GM12865 (cell line): ENCODE results near the gene SFXN1.

Experiments used
- DNase-seq: peaks from one replicate; pipeline ENCODE4 v3.0.0; 2010; ENCODE audit warnings: low read depth
- H3K4me3 ChIP-seq: 2 replicates; pipeline ENCODE4 v1.5.1; 2011; ENCODE audit warnings: mild to moderate bottlenecking, low read depth, low read length, control low read depth
- CTCF ChIP-seq: IDR thresholded peaks from 2 replicates; pipeline ENCODE4 v1.5.1; 2011; ENCODE audit warnings: low read length, control low read depth, low read depth, inconsistent platforms; ENCODE audit not compliant: insufficient read depth; ENCODE audit errors: missing control alignments

Gene SFXN1

DNA sequence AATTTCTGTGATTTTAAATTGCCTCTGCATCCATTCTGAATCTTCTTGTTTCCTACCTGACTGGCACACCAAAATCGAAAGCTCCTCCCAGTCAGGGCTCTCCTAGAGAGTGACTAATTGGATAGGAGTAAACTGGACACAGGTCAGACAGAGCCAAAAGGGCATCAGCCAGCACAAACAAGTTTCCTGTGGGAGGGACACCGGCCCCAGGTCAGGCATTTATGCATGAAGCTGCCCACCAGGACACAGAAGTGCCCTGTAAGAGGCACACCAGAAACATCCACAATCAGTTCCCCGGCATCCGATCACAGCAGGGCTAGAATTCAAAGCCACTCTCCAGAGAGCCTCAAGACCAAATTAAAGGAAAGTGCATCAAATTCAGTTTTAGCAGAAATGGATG is 78.4 kb downstream of the SFXN1 start:
- no peak for DNase-seq
- no peak for TF ChIP-seq CTCF
- no peak overlapping the region for H3K4me3 ChIP-seq

DNA sequence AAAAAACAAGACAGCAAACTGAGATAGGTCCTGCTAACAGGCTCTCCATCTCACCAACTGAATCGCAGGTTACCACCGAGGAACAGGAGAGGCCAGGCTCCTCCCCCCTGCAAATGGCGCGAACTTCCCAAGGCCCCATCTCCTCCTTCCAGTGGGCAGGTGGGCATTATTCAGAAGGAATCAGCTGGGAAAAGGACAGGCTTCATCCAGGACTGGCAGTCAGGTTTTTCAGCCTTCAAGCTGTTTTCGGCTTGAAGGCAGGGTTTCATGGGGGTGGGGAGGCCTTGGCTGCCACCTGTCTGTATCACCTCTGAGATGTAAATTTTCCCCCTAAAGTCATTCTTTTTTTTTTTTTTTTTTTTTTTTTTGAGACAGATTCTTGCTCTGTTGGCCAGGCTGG is 79.4 kb downstream of the SFXN1 start:
- TF ChIP-seq CTCF = no peak
- no peak overlapping the region for H3K4me3 ChIP-seq
- DNase-seq = no peak

- no peak overlapping the region for H3K4me3 ChIP-seq
- TF ChIP-seq CTCF = no peak
- DNase-seq = no peak
Observed at GRCh38 chr5:175558801-175559480, 80.6 kb downstream of the SFXN1 start.

DNA sequence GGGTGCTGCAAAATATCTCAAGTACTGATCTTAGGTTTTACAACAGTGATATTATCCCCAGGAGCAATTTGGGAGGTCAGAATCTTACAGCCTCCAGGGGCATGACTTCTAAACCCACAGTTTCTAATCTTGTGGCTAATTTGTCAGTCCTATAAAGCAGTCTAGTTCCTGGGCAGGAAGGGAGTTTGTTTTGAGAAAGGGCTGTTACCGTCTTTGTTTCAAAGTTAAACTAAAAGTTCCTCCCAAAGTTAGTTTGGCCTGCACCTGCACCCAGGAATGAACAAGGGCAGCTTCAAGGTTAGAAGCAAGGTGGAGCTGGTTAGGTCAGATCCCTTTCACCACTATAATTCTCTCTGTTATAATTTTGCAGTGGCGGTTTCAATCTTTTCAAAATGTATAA is 81.7 kb downstream of the SFXN1 start:
- no peak for TF ChIP-seq CTCF
- no peak for DNase-seq
- H3K4me3 ChIP-seq = no peak overlapping the region

- no peak for DNase-seq
- TF ChIP-seq CTCF = no peak
Observed at GRCh38 chr5:175561085-175561484, 82.7 kb downstream of the SFXN1 start.

DNA sequence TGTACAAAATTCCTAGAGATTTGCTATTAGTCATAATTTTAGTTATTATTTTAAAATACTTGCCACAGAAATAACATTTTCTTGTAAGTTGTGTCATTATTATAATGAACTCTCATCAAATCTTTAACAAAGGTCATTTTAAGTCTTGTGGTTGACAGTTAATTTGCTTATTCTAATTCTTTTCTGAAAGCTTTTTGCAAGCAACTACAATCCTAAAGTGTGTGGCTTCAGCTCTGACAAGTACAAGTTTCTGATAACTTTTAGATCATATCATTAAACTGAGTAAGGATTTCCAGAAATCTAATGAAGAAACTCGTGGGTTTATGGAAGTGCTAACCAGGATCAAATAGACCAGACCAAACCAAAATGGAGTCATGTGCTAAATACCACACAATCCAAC is 86.4 kb downstream of the SFXN1 start:
- no peak for TF ChIP-seq CTCF
- no peak for DNase-seq
- no peak overlapping the region for H3K4me3 ChIP-seq

More at GRCh38 chr5:175561085-175561484, 82.7 kb downstream of the SFXN1 start:
- H3K4me3 ChIP-seq = no peak overlapping the region

DNA sequence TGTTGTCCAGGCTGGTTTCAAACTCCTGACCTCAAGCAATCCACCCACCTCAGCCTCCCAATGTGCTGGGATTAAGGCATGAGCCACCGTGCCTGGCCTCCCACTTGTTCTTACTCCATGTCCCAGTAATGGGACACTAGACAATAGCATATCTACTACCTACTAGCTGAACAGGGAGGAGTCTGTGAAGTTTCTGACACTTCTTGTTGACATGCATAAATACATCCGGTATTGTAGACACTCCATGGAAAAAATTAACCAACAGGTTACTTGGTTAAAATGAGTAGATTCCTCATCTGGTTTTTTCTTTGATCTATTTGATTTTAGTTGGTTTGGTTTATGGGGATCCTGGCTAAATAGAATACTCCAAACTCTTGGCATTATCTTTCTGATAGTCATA is 88.3 kb downstream of the SFXN1 start:
- no peak for DNase-seq
- no peak for TF ChIP-seq CTCF
- H3K4me3 ChIP-seq = no peak overlapping the region
